IMR-90 (cell line): ENCODE data around the gene DSN1.

Experiments used
- BHLHE40 ChIP-seq: fragments of 150-350 bp; IDR thresholded peaks from 2 replicates; pipeline ENCODE4 v1.6.1; 2016; ENCODE audit warnings: mild to moderate bottlenecking, low read depth, low read length
- CEBPB ChIP-seq: IDR thresholded peaks from 2 replicates; pipeline ENCODE4 v1.6.1; 2012; ENCODE audit warnings: low read depth, low read length, improper control_type of control experiment
- MAFK ChIP-seq: IDR thresholded peaks from 2 replicates; pipeline ENCODE4 v1.6.1; 2012; ENCODE audit warnings: low read depth, low read length, improper control_type of control experiment
- MXI1 ChIP-seq: IDR thresholded peaks from 2 replicates; pipeline ENCODE4 v1.6.1; 2012; ENCODE audit warnings: low read depth, mild to moderate bottlenecking, low read length, moderate library complexity, borderline replicate concordance
- POLR2A ChIP-seq: IDR thresholded peaks from 2 replicates; pipeline ENCODE4 v1.6.1; 2012; ENCODE audit warnings: mild to moderate bottlenecking, low read depth, low read length
- RAD21 ChIP-seq: IDR thresholded peaks from 2 replicates; pipeline ENCODE4 v1.6.1; 2012; ENCODE audit warnings: low read length, improper control_type of control experiment
- RCOR1 ChIP-seq: IDR thresholded peaks from 2 replicates; pipeline ENCODE4 v1.6.1; 2012; ENCODE audit warnings: mild to moderate bottlenecking, low read length, improper control_type of control experiment; ENCODE audit not compliant: insufficient replicate concordance
- RFX5 ChIP-seq: IDR thresholded peaks from 2 replicates; pipeline ENCODE4 v1.8.0; 2012; ENCODE audit warnings: low read depth, mild to moderate bottlenecking, low read length, moderate library complexity
- SMC3 ChIP-seq: fragments of 150-350 bp; IDR thresholded peaks from 2 replicates; pipeline ENCODE4 v1.6.1; 2016; ENCODE audit warnings: low read depth, mild to moderate bottlenecking, antibody characterized with exemption, low read length, moderate library complexity
- TF ChIP-seq, protein P1 (sequence below): conservative IDR thresholded peaks from 2 replicates; pipeline ENCODE4 v1.5.1; 2012; ENCODE audit warnings: mild to moderate bottlenecking, low read depth, low read length, improper control_type of control experiment

GRCh38 chr20:36805396-36805795 is 31.8 kb upstream of the DSN1 start:
- TF ChIP-seq POLR2A (no peak), CEBPB (no peak), MAFK (no peak), BHLHE40 (no peak), RFX5 (no peak), RCOR1 (no peak), RAD21 (no peak), SMC3 (no peak), MXI1 (no peak)
- TF ChIP-seq, protein P1, sequence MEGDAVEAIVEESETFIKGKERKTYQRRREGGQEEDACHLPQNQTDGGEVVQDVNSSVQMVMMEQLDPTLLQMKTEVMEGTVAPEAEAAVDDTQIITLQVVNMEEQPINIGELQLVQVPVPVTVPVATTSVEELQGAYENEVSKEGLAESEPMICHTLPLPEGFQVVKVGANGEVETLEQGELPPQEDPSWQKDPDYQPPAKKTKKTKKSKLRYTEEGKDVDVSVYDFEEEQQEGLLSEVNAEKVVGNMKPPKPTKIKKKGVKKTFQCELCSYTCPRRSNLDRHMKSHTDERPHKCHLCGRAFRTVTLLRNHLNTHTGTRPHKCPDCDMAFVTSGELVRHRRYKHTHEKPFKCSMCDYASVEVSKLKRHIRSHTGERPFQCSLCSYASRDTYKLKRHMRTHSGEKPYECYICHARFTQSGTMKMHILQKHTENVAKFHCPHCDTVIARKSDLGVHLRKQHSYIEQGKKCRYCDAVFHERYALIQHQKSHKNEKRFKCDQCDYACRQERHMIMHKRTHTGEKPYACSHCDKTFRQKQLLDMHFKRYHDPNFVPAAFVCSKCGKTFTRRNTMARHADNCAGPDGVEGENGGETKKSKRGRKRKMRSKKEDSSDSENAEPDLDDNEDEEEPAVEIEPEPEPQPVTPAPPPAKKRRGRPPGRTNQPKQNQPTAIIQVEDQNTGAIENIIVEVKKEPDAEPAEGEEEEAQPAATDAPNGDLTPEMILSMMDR: no peak
